Hematopoietic multipotent progenitor cell treated with erythropoietin and hydrocortisone succinate and interleukin-3 and kit ligand, for 8 days (in vitro differentiated cells): ENCODE data around the gene DAB2IP.

ENCODE experiments used
- DNase-seq: peaks from one replicate; pipeline ENCODE4 v3.0.0-alpha.2; 2015

DAB2IP gene

DNA sequence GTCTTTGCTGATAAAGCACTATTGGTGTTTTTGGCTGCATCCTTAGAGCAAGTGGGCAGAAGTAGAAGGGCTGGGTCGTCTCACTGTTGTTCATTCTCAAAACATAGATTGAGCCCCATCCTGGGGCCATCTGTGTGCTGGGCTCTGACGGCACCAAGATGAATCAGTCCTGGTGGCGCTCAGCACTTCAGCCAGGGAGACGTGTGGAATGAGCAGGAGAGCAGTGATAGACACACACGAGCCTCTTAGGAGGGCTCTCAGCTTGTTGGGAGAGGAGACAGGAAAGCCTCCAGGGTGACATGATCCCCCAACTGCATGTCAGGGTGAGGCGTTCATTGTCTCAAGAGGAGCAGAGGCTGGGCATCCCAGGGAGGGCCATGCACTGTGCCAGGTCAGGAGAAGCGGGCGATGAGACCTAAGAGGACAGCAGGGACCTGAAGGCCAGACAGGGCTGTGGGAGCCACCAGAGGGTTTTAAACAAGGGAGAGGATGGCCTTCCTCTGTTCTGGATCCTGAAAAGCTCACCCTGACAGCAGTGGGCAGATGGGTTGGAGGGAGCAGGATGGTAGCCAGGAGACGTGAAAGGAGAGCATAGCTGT is 115.8 kb downstream of the DAB2IP start:
- no peak for DNase-seq

DNA sequence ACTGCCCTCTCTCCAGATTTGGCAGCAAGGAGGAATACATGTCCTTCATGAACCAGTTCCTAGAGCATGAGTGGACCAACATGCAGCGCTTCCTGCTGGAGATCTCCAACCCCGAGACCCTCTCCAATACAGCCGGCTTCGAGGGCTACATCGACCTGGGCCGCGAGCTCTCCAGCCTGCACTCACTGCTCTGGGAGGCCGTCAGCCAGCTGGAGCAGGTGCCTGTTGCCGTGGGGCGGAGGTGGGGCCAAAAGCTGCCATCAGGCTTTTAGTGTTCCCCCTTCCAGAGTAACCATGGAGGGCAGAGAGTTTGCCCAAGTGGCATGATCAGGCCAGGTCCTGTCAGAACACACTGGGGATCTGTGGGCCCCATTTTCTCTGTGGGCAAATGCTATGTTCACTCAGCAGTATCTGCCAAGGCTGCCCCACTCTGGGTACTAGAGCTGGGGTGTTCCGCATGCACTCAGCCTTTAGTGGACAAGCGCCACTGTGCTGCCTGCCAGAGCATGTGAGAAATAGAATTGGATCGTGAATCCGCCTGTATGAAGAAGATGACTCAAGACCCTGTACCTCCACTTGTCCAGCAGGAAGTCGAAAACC is 117.1 kb downstream of the DAB2IP start:
- DNase-seq = no peak

DNA sequence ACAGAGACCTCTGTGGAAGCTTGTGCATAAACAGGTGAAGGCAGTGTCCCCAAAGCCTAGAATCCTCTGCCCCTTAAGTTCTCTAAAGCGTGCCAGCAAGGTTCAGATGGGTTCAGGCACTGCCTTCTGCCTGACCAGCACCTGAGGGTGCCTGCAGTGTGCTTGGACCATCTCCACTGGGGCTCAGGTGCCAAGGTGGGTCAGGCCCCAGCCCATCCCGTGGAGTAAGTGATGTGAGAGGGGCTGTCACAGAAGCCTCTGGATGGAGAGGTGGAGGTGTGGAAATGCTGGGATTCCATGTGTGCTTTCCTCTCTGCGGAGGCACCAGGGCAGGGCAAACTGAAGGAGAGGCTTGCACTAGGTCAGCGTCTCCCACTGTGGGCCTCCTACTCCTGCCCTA is 118.5 kb downstream of the DAB2IP start:
- DNase-seq = no peak

DNA sequence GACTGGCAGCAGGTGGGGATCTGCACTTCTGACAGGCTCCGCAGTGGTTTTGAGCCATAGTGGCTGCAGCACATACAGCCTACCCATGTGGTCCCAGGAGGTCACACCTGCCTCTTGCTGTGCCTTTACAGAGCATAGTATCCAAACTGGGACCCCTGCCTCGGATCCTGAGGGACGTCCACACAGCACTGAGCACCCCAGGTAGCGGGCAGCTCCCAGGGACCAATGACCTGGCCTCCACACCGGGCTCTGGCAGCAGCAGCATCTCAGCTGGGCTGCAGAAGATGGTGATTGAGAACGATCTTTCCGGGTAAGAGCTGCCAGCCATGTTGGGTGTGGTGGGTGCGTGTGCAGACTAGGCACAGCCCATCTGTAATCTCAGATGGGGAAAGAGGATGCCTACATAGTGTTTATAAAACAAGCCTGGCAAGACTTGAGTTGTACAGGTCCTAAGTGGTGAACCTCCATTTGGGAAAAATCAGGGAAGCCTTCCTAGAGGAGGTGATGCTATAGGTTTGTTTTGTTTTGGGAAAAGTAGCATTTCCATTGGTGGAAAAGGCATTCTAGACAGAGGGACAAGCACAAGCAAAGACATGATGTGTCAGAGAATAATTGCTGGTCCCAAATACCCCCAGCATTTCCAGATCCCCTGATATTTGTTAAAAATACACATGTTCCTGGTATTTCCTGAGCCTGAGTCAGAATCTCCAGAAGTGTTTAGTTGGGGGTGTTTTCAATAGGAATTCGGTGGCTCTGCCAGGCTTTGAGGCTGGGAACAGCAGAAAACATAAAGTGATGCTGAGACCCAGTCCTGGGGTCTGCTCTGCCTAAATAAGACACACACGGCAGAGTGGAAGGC is 119.2 kb downstream of the DAB2IP start:
- DNase-seq = no peak

DNA sequence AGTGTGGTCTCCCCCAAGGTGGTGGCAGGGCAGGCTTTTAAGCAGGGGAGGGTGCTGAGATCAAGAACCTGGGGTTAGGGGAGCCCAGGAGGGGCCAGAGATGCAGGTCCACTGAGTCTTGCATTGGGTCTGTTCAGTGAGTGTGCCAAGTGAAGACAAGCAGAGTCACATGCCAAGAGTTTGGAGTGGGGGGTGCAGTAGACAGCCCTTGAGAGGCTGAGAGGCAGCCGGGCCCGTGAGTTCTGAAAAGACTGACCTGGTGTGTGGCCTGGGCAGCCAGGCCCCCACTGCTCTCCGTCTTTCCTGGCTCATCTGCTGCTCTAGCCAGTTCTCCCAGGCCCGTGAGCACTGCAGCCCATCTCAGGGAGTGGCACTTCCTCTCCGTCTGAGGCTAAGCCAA is 120.0 kb downstream of the DAB2IP start:
- no peak for DNase-seq

DNA sequence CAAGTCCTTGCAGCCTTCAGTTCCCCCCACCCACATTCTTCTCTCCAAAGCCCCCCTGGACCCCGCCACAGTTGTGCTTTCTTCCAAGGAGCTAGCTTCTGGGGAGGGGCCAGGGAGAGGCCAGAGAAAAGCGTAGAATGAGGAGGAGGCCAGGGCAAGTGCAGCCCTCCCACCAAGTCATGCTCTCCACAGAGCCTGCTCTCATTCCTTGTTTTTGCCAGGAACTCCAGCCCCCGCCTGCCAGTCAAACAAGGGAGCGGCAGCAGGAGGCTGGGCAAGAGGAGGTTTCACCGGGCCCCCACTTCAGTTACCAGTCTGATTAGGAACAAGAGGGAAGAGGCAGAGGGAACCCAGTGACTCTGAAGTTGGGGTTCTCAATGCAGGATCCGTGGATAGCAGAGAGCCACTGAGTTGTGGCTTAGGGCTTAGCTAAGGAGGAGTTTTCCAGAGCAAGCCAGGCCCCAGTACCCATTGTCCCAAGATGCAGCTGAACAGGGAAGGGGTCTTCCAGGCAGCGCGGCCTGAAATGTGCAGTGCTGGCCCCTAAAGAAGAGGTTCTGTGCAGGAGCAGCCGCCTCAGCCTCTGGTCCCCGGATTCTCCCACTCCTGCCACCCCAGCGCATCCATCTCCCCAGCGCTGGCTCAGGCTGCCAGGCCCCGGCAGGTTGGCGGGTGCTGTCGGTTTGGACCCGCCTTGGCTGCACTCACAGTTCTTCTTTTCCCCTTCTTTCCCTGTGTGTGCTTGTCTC is 120.6 kb downstream of the DAB2IP start:
- DNase-seq = no peak

DNA sequence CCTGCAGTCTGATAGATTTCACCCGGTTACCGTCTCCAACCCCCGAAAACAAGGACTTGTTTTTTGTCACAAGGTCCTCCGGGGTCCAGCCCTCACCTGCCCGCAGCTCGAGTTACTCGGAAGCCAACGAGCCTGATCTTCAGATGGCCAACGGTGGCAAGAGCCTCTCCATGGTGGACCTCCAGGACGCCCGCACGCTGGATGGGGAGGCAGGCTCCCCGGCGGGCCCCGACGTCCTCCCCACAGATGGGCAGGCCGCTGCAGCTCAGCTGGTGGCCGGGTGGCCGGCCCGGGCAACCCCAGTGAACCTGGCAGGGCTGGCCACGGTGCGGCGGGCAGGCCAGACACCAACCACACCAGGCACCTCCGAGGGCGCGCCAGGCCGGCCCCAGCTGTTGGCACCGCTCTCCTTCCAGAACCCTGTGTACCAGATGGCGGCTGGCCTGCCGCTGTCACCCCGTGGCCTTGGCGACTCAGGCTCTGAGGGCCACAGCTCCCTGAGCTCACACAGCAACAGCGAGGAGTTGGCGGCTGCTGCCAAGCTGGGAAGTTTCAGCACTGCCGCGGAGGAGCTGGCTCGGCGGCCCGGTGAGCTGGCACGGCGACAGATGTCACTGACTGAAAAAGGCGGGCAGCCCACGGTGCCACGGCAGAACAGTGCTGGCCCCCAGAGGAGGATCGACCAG is 121.3 kb downstream of the DAB2IP start:
- DNase-seq = no peak

DNA sequence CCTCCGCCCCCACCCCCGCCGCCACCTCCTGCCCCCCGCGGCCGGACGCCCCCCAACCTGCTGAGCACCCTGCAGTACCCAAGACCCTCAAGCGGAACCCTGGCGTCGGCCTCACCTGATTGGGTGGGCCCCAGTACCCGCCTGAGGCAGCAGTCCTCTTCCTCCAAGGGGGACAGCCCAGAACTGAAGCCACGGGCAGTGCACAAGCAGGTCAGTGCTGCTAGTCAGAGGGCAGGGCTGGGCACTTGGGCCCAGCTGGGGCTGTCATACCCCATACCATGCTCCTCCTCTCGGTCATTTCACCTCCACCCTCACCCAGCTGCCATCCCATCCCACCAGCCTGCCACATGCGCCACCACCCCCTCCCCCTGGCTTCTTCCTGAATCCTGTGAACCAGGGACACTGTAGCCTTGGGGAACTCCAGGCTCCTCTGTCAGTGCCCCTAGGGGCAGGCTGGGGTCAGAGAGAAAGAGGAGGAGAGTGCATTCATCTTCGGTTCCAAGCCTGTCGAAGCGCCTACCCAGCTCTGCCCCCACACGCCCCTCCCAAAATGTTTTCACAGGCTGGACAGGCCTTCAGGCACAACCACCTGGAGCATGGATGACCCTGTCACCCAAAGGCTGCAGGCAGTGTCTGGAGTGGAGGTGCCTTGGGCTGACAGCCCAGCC is 122.0 kb downstream of the DAB2IP start:
- no peak for DNase-seq

DNA sequence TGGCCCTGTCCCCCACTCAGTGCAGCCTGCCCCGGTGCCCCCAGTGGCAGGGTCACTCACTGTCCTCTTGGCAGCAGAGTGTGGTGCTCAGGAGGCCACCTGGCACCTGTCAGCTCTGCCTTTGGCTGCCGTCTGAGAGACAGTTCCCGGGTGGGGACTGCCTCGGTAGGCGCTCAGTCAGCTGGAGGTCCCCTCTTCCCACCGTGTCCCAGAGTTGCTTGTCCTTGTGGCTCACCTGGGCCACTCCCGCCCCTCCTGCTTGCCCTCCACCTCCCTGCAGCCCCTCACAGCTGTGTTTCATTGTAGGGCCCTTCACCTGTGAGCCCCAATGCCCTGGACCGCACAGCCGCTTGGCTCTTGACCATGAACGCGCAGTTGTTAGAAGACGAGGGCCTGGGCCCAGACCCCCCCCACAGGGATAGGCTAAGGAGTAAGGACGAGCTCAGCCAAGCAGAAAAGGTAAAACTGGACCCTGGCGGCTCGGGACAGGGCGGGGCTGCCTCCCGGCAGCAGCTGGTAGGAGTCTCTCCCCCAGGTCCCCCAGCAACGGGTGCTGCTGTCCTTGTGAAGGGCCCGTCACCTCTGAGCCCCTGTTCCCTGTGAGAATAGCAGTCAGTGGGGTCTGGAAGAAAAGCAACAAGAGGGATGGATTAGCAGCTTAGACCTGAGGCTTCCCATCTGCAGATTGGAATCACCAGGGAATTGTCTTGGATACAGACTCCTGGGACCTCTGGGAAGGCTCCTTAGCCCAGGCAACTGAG is 122.7 kb downstream of the DAB2IP start:
- no peak for DNase-seq

DNA sequence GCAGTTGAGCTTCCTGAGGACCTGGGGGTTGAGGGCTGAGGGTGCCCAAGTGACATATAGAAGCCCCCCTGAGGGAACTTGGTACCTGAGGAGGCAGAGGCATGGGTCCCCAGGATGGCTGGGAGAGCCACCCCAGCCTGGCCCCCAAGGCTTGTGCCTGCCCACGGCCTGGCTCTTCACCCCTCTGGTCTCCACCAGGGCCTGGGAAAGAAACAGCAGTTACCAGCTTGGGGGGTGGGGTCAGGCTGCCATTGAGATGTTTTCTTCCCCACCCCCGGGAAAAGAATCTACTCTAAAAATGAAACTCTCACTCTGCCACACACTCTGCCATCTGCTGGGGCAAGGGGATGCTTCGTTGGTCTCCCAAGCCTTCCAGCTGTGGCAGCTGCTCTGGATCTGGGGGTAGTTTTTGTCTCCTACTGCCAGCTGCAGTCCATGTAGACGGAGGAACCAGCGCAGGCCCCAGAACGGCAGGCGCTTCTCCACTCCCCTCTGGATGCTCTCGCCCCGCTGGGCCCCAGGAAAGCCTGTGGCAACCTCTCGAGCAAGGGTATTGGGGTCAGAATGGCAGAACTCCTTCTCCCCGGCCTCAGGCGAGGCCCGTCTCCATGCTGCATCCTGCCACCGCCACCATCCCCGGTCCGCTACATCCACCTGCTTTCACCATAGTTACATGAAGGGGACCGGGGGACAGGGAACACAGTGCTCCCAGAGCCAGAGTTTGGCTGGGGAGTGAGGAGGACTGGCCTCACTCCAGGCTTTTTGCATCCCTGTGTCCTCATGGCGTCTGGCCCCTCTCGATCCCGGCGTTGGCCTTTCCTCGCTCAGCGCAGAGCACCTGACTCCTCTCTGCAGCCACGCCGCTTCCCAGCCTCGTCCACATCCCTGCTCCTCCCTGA is 123.5 kb downstream of the DAB2IP start:
- no peak for DNase-seq

DNA sequence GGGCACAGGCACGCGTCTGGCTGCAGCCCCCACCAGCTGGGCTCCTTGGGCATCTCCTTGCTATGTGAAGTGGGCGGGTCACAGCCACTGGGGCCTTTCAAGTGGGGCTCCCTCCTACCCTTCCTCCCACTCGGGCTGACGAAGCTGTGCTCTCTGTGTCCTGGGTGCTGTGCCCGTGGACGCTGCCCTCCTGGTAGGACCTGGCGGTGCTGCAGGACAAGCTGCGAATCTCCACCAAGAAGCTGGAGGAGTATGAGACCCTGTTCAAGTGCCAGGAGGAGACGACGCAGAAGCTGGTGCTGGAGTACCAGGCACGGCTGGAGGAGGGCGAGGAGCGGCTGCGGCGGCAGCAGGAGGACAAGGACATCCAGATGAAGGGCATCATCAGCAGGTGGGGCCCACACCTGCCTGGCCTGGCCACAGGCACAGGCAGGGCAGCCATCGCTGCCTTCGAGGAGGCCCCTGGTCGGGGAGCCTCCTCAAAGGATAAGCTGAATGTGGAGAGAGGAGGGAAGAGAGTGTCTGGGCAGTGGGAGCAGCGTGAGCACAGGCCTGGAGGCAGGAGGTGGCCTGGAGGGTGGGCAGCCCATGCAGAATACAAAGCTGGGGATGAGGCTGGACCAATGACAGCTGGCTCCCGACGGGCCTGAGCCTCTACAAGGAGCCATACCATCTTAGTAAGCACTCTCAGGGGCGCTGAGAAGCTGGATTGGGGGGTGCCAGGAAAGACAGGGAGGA is 124.7 kb downstream of the DAB2IP start:
- no peak for DNase-seq

DNA sequence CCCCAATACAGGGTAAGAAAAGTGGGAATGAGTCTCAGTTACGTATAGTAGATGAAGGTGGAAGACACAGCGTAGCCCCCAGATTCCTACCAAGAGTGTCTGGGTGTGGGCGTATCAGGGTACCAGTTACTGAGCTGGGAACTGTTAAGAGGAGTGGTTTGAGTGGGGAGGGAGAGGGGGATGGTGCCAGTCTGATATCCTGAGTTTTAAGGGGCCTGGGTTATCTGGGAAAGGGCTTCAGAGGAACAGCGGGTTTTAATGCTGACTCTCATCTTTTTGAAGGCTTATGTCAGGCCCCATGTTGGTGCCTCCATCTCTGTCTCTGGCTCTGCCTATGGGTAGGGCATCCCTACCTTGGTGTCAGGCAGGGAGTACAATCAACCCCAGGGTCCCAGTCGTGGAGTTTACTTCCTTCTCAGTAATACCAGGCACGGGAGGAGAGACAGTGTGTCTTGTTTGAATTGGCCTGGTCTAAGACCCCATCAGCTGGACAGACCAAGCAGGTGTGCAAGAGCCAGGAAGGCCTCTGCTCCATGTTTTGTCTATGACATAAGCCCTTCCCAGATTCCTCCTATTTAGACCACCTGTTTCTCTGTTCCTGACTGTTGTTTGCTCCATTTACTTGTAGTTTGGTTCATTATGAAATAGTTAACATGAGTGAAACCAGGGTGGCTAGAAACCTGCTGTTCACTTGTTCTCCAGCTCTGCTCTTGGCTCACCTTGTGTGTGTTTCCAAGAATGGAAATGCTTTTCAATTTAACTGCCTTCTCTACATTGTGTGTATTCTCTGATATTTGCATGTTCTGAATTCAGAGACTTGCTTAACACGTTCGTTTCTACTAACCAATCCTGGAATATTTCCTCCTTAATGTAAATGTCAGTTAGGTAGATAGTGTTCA is 125.6 kb downstream of the DAB2IP start:
- DNase-seq = no peak

DNA sequence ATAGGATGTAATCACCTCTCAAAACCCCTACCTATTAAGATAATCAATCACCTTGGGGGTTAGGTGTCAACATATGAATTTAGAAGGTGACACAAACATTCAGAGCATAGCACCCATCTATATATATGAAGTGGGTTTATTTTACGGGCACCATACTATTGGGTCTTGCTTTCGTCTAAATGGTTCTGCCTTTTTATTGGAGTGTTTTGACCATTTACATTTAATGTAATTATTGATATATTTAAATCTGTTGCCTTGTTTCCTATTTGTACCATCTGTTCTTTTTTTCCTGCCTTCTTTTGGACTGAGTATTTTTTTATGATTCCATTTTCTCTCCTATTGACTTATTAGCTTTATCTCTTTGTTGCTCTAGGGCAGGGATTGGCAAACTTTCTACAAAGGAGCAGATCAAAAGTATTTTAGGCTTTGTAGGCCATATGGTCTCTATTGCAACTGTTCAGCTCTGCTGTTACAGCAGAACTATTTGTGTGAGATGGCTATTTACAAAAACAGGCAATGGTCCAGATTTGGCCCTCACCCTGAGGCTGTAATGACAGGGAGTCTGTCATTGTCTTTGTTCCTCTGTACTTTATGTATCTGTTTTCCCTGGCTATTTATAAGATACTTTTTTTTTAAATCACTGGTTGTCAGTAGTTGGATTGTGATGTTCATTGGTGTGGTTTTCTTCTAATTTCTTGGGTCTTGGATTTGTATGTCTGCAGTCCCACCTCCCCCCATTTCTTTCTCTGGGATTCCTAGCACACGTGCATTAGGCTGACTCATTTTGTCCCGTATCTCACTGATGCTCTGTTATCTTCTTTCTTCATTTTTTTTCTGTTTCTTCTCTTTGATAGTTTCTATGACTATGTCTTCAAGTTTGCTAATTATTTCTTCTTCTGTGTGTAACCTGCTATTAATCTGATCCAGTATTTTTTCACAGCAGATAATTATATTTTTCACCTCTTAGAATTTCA is 127.1 kb downstream of the DAB2IP start:
- DNase-seq = no peak

DNA sequence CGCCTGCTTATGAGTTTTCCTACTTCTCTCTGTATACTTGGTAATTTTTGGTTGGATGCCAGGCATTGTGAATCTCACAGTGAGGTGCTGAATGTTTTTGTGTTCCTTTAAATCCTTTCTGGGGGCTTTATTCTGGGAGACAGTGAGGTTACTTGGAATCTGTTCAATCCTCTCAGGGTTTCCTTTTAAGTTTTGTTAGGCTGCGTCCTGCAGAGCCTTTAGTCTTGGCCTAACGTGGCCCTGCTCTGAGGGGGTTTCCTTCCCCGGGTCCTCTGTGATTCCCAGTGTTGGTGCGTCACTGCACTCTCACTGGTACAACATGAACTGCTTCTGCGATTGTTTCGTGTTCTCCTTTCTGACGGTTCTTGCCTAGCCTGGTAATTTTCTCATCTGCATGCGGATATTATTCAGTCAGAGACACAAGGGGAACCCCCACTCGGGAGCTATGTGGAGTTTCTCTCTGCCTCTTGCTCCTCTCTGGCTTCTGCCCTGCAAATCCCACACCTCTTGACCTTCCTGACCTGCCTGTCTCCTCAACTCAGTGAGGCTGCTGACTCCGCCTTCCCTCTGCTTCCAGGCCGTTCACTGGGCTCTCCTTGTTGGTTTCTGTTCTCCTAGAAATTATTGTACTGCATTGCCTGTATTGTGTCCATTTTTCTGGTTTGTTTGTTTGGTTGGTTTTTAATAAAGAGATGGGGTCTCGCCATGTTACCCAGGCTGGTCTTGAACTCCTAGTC is 128.1 kb downstream of the DAB2IP start:
- no peak for DNase-seq

DNA sequence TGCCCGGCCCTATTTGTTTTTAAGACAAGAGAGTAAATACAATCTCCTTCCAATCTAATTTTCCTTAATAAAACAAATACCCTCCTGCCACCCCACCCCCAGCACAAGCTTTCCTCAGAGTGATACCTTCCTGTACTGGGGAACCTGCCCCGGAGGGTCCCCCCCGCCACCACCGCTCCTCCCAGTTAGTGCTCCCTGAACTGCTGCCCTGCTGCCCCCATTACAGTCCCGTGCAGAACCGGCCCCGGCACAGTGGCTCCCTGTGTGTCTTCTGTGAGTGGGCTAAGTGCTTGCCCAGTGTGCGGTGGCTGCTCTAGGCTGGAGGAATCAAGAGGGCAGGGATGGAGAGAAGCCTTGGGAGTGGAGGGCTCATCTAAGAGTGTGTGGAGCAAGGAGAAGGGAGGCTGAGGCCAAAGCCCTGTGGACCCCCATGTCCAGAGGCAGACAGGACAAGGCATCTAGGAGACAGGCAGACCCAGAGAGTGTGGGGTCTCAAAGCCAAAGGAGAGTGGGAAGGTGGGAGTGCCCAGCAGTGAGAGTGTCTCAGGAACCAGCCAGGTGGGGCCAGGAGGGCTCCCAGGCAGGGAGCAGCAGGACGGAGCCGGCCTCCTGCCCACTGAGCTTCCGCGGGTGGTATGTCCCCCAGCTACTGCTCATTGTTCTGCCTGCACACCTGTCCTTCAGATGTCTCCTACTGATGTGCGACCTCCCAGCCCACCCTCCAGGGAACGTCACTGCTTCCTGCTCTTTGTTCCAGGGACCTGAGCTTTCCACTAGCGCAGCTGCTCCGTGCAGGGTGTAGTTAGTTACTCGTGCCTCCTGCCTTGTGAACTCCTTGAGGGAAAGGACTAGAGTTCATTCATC is 129.0 kb downstream of the DAB2IP start:
- no peak for DNase-seq

DNA sequence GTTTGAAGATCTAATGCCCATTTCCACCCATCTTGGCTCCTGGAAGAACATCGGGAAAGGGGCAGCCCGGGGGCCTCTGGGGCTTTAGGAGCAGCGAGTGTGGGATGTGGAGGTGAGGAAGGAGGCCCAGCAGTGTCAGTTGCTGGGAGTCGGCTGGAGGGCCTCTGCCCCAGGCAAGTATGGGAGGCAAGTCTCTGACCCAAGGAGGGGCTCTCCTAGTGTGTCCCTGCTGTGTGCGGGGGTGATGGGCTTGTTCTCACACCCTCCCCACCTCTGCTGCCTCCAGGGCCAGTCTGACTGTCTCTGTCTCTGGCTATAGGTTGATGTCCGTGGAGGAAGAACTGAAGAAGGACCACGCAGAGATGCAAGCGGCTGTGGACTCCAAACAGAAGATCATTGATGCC is 129.7 kb downstream of the DAB2IP start:
- DNase-seq = no peak
